NCI-H2227 treated with DMSO at 0.1 percent for 48 hours (cell line): ENCODE measurements around the gene ZNF670.
A peak's percentile ranks its signal among the peaks of the same experiment; 100 is the strongest.
"Not testable (repeated sequence)": the region's sequence is repeated elsewhere in the genome, so short reads cannot be mapped to it uniquely, and the experiment has no call there.

Experiments used
- DNase-seq: peaks from one replicate; lab custom pipeline; 2025; lab: John Stamatoyannopoulos, UW

Gene ZNF670

GRCh38 chr1:247078258-247079140 lies at the start of gene ZNF670:
TSS of gene ZNF670 (minus strand) at chr1:247078811. CDS start at chr1:247078596, 215 bp downstream.
- peak; percentile 91 for DNase-seq

DNA sequence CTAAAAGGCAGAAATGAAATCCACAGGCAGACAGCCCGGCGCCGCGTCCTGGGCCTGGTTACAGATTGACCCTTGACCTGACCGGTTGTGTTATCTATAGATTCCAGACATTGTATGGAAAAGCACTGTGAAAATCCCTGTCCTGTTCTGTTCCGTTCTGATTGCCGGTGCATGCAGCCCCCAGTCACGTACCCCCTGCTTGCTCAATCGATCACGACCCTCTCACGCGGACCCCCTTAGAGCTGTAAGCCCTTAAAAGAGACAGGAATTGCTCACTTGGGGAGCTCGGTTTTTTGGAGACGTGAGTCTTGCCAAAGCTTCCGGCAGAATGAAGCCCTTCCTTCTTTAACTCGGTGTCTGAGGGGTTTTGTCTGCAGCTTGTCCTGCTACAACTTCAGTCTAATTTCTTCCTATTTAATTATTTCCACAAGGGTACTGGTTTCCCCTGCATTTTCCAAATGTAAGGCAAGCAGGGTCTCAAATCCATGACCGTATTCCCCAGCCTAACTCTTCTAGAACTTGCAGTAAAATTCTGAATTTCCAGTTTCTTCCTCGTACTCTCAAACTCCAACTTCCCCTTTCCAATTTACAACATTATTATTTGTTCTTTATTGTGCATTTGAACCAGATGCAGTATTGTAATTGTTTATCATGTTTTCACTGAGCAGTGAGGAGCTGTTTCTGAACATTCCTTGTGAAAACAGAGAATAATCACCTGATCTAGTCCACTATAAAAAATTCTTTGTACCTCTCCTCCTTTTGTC lies 49.1 kb upstream of the ZNF670 start:
- not testable (repeated sequence) for DNase-seq

GRCh38 chr1:247126601-247127000 lies 48.0 kb upstream of the ZNF670 start:
- not testable (repeated sequence) for DNase-seq

- DNase-seq: not testable (repeated sequence)
Measured at GRCh38 chr1:247126166-247126565, 47.6 kb upstream of the ZNF670 start.

DNA sequence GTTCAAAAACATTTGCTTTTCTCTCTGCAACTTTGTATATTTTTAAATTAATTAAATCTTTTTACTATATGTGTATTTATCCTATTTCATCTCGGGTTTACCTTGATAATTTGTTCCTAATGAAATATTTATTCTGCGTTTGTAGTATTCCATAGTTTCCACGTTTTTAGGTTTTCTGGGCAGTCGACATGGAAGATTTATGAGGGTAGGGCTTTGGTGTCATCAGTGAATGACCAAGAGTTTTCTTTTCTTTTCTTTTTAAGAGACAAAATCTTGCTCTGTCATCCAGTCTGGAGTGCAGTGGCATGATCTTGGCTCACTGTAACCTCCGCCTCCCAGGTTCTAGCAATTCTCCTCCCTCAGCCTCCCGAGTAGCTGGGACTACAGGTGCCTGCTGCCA lies 42.8 kb upstream of the ZNF670 start:
- DNase-seq: no peak

DNA sequence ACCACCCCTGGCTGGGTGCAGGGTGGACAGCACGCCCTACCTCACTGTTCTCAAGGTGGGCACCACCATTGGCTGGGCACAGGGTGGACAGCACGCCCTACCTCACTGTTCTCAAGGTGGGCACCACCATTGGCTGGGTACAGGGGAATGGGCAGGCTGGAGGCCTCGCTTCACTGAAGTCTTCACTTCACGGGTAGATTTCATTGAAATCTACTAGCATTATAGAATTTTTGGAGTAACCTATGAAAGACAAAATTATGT lies 41.7 kb upstream of the ZNF670 start:
- DNase-seq: not testable (repeated sequence)

- no peak for DNase-seq
Measured at GRCh38 chr1:247119600-247120407, 41.2 kb upstream of the ZNF670 start.

GRCh38 chr1:247118946-247119446 lies 40.4 kb upstream of the ZNF670 start:
- no peak for DNase-seq

- no peak for DNase-seq
Measured at GRCh38 chr1:247115545-247115944, 36.9 kb upstream of the ZNF670 start.

- DNase-seq: no peak
Measured at GRCh38 chr1:247115141-247115510, 36.5 kb upstream of the ZNF670 start.

- no peak for DNase-seq
Measured at GRCh38 chr1:247114351-247115140, 35.9 kb upstream of the ZNF670 start.

GRCh38 chr1:247113733-247114271 lies 35.2 kb upstream of the ZNF670 start:
- no peak for DNase-seq

DNA sequence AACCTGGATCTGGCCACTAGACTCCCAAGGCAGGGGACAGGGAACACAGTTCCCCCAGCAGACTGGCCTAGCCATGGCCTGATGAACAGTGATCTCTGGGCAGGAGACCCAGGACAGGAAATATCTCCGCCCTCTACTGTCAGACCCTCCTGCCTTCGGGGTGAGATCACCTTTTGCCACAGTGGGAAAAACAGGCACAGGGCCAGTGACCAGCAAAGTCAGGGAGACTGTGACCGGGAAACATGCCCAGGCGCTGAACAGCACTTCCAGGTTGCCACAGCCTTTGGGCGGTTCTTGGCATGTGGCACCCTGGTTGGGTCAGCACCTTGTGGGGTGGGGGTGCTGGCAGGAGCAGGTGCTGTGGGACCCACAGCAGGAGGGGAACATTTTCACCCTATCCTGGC lies 34.5 kb upstream of the ZNF670 start:
- DNase-seq: no peak

DNA sequence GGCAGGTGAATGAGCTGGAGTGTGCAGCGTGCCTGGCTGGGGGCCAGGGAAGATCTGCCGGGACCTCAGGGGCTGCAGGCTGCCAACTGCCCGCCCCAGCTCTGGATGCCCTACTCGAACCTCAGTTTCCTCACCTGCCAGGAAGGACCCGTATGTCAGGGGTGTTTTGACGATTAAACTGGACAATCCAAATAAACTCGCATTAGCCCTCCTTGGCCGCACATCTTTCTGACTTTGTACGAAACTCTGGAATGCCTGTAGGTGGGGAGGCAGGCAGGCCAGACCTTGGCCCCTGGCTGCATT lies 33.8 kb upstream of the ZNF670 start:
- no peak for DNase-seq

GRCh38 chr1:247111700-247112478 lies 33.3 kb upstream of the ZNF670 start:
- peak; percentile 20 for DNase-seq

GRCh38 chr1:247111259-247111699 lies 32.7 kb upstream of the ZNF670 start:
- DNase-seq: no peak

GRCh38 chr1:247110627-247111258 lies 32.1 kb upstream of the ZNF670 start:
- DNase-seq: no peak

GRCh38 chr1:247107694-247108093 lies 29.1 kb upstream of the ZNF670 start:
- no peak for DNase-seq

GRCh38 chr1:247105966-247106365 lies 27.4 kb upstream of the ZNF670 start:
- no peak for DNase-seq

DNA sequence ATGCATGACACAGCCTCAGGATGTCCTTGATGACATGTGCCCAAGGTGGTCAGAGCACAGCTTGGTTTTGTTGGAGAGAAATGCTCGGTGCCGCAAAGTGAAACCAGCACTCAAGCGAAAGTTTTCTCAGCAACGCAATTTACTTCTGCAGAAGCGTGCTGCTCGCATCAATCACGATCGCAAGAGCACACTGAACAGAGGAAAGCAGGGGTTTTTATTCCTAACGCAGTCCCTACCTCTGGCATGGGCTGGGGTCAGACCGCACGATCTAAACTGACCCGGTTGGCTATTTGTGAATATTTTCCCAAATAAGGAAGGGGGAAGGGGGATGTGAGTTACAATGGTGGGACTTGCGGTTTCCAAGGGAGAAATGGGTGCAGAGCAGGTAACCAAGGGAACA lies 26.4 kb upstream of the ZNF670 start:
- DNase-seq: no peak
